ENCODE results near the gene RRAD.
"Not testable (repeated sequence)": the region's sequence is repeated elsewhere in the genome, so short reads cannot be mapped to it uniquely, and the experiment has no call there.

The RRAD gene

DNA sequence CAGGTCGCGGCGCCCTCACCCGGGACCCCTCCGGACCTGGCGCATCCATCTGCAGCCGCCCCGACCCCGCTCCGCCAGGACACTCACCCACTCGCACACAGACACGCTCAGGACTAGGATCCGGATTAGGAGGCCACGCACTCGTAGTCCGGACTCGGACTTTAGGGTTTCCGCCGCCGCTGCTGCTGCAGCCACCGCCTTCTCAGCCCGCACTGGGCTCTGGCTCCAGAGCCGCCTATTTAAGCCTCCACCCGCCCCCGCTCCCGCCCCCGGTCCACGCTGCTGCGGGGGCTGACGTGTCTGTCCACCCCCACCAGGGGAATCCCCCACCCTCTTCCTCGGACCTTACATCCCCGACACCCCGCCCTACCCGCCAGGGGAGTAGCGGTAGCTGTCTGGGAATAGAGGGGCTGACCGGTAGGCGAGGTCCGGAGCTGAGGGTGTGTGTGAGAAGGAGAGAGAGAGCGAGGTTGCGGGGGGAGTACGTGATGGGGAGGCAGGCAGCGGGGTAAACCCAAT lies at the start of gene RRAD:
RRAD (minus strand) TSS at position 214 of the 519 bp plus-strand sequence. CDS start 356 bp downstream, outside the sequence.
- no peak for DNase-seq (ENCODE audit: low read depth)

DNA sequence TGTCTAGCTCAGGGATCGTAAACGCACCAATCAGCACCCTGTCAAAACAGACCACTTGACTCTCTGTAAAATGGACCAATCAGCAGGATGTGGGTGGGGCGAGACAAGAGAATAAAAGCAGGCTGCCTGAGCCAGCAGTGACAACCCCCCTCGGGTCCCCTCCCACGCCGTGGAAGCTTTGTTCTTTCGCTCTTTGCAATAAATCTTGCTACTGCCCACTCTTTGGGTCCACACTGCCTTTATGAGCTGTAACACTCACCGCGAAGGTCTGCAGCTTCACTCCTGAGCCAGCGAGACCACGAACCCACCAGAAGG lies 49.6 kb upstream of the RRAD start:
- DNase-seq (ENCODE audit: low read depth) = peak; percentile 37

- DNase-seq (ENCODE audit: low read depth) = not testable (repeated sequence)
These were observed 49.0 kb upstream of the RRAD start for GRCh38 chr16:66974156-66974931.

GRCh38 chr16:66973716-66974115 lies 48.4 kb upstream of the RRAD start:
- no peak for DNase-seq (ENCODE audit: low read depth)

GRCh38 chr16:66972983-66973382 lies 47.6 kb upstream of the RRAD start:
- DNase-seq (ENCODE audit: low read depth) = no peak

DNA sequence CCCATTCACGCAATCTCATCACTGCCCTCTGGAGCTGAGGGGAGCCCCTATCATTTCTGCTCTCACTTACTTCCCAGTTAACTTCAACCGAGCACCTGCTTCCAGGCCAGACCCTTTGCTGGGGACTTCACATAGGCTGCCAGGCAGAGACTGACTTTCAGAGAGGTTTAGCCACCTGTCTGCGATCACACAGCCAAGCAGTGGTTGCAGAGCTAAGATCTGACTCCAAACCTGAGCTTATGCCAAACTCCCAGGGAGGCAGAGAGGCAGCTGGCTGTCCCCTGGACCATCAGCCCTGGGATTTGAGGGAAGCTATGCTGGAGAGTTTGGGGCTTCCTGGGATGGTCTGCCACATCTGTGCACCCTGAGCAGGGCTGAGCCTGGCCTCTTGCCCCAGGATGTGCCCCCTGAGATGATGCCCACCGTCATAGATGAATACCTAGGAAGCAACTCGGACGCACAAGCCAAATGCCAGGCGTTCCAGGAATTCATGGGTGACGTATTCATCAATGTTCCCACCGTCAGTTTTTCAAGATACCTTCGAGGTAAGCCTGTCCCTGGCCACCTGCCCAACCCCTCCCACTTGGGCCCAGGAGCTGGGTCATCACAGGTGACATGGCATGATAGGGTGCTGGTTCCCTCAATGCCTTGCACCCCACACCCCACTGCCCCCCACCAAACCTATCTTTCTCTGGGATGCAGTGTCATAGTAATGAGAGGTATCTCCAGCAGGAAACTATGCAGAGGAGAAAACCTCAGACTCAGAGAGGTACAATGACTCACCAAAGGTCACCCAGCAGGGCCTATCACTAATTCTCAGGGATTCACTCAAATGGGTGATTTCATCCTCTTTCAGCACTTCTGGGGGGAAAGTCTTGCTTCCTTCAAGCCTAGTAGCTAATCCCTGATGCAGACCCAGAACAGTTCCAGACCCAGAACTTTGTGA lies 45.7 kb upstream of the RRAD start:
- DNase-seq (ENCODE audit: low read depth) = no peak

- no peak for DNase-seq (ENCODE audit: low read depth)
These were observed 43.5 kb upstream of the RRAD start for GRCh38 chr16:66968847-66969246.

- DNase-seq (ENCODE audit: low read depth) = no peak
These were observed 38.7 kb upstream of the RRAD start for GRCh38 chr16:66964049-66964448.

DNA sequence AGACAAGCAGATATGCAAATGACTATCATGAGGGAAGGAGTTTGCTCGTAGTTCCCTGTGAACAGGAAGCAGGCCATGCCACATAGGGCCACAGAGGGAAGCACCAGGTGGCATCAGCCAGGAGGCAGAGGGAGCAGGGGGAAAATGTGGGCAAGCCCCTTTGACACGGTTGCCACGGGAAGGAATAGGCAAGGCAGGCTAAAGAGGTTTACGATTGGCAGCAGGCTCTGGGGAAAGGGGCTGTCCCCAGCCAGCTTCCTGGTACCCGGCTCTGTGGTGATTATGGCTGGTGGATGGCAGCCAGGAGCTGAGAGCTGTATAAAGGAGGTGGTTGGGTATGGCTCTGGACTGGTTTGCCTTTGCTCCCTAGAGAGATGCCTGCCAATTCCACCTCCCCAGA lies 36.6 kb upstream of the RRAD start:
- no peak for DNase-seq (ENCODE audit: low read depth)

- DNase-seq (ENCODE audit: low read depth) = peak; percentile 42
These were observed 35.9 kb upstream of the RRAD start, which contains the start of gene CES3 for GRCh38 chr16:66961065-66961744. CES3 (plus strand) TSS chr16:66961266; CDS start chr16:66961308, 42 bp downstream.

DNA sequence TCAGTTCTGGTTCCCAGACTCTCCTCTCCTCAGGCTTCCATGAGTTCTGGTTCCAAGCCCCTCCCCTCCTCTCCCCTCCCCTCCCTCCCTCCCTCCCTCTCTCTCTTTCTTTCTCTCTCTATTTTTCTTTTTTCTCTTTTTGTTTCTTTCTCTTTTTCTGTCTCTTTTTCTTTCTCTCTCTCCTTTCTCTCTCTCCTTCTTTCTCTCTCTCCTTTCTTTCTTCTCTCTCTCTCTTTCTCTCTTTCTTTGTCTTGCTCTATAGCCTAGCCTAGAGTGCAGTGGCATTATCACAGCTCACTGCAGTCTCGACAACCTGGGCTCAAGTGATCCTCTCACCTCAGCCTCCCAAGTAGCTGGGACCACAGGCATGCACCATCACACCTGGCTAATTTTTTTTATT lies 34.9 kb upstream of the RRAD start:
- no peak for DNase-seq (ENCODE audit: low read depth)

DNA sequence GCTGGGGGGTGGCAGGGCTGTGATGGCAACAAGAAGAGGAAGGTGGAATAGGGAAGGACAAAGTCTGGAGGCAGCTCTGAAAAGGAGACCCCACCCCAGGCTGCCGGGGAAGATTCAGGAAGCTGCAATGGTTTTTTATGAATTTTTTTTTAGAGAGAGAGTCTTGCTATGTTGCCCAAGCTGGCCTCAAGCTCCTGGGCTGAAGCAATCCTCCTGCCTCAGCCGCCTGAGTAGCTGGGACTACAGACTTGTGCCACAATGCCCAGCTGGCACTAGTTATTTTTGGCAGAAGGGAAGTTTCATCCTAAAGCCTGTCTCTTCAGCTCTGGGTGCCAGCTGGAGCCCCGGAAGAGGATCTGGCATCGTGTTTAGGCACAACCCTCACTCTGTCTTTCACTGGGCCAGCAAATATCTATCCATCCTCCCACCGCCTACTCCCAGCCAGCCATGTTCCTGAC lies 34.4 kb upstream of the RRAD start:
- DNase-seq (ENCODE audit: low read depth) = no peak

- DNase-seq (ENCODE audit: low read depth) = no peak
These were observed 33.7 kb upstream of the RRAD start for GRCh38 chr16:66958857-66959703.

- DNase-seq (ENCODE audit: low read depth) = not testable (repeated sequence)
These were observed 30.8 kb upstream of the RRAD start for GRCh38 chr16:66956154-66956457.

GRCh38 chr16:66955363-66956153 lies 30.2 kb upstream of the RRAD start:
- not testable (repeated sequence) for DNase-seq (ENCODE audit: low read depth)

DNA sequence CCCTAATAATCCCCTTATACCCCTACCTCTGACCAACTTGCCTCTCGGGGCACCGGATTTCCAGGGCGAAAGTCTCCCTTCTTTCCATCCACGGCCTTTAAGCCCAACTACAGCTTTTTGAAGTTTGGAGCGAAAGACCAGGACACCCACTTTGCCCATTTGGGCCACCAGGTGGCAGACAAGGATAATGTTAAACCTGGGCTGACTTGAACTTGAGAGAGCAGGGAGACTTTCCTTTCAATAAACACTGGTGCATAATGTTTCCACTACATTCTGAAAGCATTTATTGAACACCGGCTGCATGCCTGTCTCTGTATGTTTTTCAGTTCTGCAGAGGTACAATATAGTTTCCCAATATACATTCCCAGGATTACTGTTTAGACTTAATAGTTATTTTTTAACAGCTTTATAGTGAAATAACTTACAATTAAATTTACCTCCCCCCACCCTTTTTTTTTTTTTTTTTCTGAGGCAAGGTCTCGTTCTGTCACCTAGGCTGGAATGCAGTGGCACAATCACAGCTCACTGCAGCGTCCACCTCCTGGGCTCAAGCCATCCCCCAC lies 28.8 kb upstream of the RRAD start:
- peak; percentile 66 for DNase-seq (ENCODE audit: low read depth)

DNA sequence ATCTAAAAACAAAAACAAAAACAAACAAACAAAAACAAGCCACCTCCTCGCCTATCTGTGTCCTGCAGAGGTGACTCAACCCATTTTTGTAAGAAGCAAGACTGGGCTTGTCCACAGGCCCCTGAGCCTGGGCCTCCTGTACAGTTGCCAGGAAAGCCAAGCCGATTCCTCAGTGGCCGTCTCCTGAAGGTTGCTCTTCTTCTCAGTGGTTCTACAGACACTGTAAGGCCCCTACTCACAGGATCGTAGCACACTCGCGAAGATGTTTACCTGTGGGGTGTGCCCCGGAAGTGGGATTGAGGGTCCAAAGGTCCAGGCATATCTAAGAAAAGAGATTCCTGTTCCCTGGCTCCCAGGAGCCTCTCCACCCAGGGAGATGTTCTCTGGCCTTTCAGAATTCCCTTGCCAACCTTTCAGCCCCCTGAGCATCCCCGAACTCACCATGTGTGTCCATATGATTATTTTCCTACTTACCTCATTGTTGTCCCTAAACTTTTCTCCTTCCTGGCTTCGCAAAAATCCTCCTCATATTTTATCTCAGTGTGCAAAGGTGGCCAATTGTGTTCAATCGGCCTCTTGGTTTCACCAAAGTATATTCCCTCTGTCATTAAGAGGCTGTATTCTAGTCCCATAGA lies 28.2 kb upstream of the RRAD start:
- no peak for DNase-seq (ENCODE audit: low read depth)

GRCh38 chr16:66952430-66953110 lies 27.2 kb upstream of the RRAD start:
- DNase-seq (ENCODE audit: low read depth) = no peak

All from activated T-cell treated with anti-CD3 and anti-CD28 coated beads for 24 hours (primary cell).